SKM-1 (cell line): ENCODE measurements around the gene SFI1.
A peak's percentile ranks its signal among the peaks of the same experiment; 100 is the strongest.
"Not testable (repeated sequence)": the region's sequence is repeated elsewhere in the genome, so short reads cannot be mapped to it uniquely, and the experiment has no call there.

Source experiments
- DNase-seq: peaks from one replicate; lab custom pipeline; 2025; ENCODE audit not compliant: unreplicated experiment; lab: John Stamatoyannopoulos, UW

The SFI1 gene

GRCh38 chr22:31635638-31636306 is 139.4 kb downstream of the SFI1 start:
- no peak for DNase-seq

- peak; percentile 59 for DNase-seq
Observed at GRCh38 chr22:31637447-31637890, 141.1 kb downstream of the SFI1 start.

- DNase-seq, result peak; percentile 95
Observed at GRCh38 chr22:31637891-31638618, 141.7 kb downstream of the SFI1 start.

- DNase-seq, result no peak
Observed at GRCh38 chr22:31639436-31640039, 143.2 kb downstream of the SFI1 start.

GRCh38 chr22:31646186-31647019 is 150.1 kb downstream of the SFI1 start:
- no peak for DNase-seq

- no peak for DNase-seq
Observed at GRCh38 chr22:31647066-31647465, 150.7 kb downstream of the SFI1 start.

- no peak for DNase-seq
Observed at GRCh38 chr22:31647523-31648320, 151.4 kb downstream of the SFI1 start.

- DNase-seq, result no peak
Observed at GRCh38 chr22:31650391-31650790, 154.1 kb downstream of the SFI1 start.

- DNase-seq, result no peak
Observed at GRCh38 chr22:31651664-31652063, 155.3 kb downstream of the SFI1 start.

GRCh38 chr22:31652088-31652487 is 155.8 kb downstream of the SFI1 start:
- DNase-seq, result no peak

GRCh38 chr22:31652911-31653684 is 156.8 kb downstream of the SFI1 start:
- DNase-seq, result no peak

GRCh38 chr22:31653944-31654343 is 157.6 kb downstream of the SFI1 start:
- no peak for DNase-seq

GRCh38 chr22:31654408-31654807 is 158.1 kb downstream of the SFI1 start:
- DNase-seq, result no peak

GRCh38 chr22:31659246-31659645 is 162.9 kb downstream of the SFI1 start:
- no peak for DNase-seq

- not testable (repeated sequence) for DNase-seq
Observed at GRCh38 chr22:31660860-31661341, 164.6 kb downstream of the SFI1 start.

- DNase-seq, result peak; percentile 79
Observed at GRCh38 chr22:31661851-31662667, 165.7 kb downstream of the SFI1 start, which contains the start of gene PISD. Gene PISD, minus strand, starts transcription at chr22:31662215. Its CDS starts 7 bp downstream, at chr22:31662208.

- no peak for DNase-seq
Observed at GRCh38 chr22:31662668-31663037, 166.3 kb downstream of the SFI1 start.
